ENCODE measurements around the gene NCBP3.

DNA sequence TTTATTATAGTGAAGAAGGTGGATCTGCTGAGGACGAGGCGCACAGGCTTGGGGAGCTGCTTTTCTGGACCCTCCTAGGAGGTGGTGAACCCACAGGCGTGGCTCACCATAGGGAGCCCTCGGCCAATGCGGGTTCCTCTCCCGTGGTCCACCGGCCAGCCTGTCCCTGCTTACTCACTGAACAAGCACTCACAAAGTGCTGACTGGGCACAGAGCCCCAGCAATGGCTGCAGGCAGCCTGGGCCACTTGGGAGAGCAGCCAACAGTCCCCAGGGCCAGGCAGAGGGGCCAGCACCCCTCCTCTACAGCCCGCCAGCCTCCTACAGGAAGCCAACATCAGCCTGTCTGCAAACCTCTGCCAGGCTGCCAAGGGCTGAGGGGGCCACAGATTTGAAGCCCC is 19.1 kb upstream of the NCBP3 start:
- TF ChIP-seq EZH2 (optimal IDR thresholded peaks at IDR 0.05; ENCODE audit: low read depth, low read length) = no peak
- TF ChIP-seq, protein P1, sequence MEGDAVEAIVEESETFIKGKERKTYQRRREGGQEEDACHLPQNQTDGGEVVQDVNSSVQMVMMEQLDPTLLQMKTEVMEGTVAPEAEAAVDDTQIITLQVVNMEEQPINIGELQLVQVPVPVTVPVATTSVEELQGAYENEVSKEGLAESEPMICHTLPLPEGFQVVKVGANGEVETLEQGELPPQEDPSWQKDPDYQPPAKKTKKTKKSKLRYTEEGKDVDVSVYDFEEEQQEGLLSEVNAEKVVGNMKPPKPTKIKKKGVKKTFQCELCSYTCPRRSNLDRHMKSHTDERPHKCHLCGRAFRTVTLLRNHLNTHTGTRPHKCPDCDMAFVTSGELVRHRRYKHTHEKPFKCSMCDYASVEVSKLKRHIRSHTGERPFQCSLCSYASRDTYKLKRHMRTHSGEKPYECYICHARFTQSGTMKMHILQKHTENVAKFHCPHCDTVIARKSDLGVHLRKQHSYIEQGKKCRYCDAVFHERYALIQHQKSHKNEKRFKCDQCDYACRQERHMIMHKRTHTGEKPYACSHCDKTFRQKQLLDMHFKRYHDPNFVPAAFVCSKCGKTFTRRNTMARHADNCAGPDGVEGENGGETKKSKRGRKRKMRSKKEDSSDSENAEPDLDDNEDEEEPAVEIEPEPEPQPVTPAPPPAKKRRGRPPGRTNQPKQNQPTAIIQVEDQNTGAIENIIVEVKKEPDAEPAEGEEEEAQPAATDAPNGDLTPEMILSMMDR (IDR thresholded peaks at IDR 0.05; ENCODE audit: low read length) = no peak
- TF ChIP-seq EZH2phosphoT487 (IDR thresholded peaks at IDR 0.05; ENCODE audit: low read length) = no peak

All from MM.1S (cell line).